ENCODE results near the gene RAB40B. TPM values are rescaled to one million over a fixed set of nuclear protein-coding genes. Genes with fewer than 3 reads are reported as not detected.

The RAB40B gene
- total and polyA plus RNA-seq, 2 of the 4 experiments (the other 2 are of a cell fraction), result 14.9 to 20.0 TPM

DNA sequence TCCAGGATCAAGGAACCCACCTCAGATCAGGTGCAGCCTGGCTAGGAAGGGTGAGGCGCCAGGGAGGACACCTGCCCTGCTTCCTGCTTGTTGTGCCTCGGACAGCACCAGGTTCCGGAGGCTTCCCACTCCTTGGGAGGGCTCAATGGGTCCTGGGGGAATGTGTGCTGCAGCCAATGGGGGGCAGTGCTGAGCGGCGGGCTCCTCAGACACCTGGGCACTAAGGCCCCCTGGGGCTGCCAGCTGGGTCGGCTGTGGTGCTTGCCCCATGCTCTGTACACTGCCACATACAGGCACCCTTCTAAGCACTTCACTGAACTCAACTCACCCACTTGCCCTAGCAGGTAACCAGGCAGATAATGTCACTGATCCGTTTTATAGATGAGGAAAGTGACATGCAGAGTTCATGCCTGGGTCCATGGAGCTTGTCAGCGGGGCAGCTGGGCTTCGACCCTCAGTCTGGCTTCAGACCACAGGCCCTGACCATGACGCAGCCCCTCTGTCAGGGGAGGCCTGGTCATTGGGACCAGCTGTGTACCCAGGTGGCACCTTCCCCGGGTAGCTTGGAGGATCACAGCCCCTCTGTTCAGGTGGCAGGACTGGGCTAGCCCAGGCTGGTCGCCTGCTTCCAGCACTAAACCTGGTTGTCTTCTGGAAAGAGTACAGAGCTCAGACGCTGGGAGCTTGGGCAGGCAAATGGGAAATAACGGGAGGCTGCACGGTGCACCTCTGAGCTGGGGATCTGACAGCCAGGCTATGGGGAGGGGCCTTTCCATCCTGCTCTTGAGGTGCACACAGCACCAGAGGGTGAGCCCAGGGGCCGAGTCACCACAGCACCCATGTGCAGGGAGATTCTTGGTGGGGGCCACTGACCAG is 45.1 kb upstream of the RAB40B start:
- Histone ChIP-seq H3K4me2 (ENCODE audit: low read depth, low read length) (no peak overlapping the region), H2AFZ (replicated peaks; ENCODE audit: low read length, poor library complexity) (no peak overlapping the region), H4K8ac (ENCODE audit: low read depth in 2 of 2, low read length in 2 of 2) (no peak overlapping the region), H3K4me3 (ENCODE audit: insufficient read depth, low read depth, low read length) (no peak overlapping the region), H3K23ac (ENCODE audit: low read depth, low read length) (no peak overlapping the region), H2BK20ac (ENCODE audit: low read depth, low read length) (no peak overlapping the region), H3K18ac (ENCODE audit: low read depth, low read length) (no peak overlapping the region), H3K4ac (ENCODE audit: low read depth, low read length) (no peak overlapping the region), H2BK15ac (ENCODE audit: low read depth, low read length) (no peak overlapping the region), H3K56ac (ENCODE audit: extremely low read depth, insufficient read depth, low read length) (no peak overlapping the region), H2BK5ac (ENCODE audit: low read depth, low read length, poor library complexity, severe bottlenecking) (no peak overlapping the region), H3K4me1 (ENCODE audit: control insufficient read depth, insufficient read depth, low read length) (no peaks in the 10 kb centered on the region), H4K5ac (ENCODE audit: low read depth, low read length) (no peak overlapping the region), H3K27me3 (ENCODE audit: control insufficient read depth, insufficient read depth, low read length) (no peaks in the 10 kb centered on the region), H3K79me1 (ENCODE audit: low read depth in 1 of 2, low read length in 2 of 2) (no peaks in the 10 kb centered on the region), H4K91ac (ENCODE audit: insufficient read depth, low read depth, low read length) (no peak overlapping the region), H2AK9ac (replicated peaks; ENCODE audit: low read depth, low read length, poor library complexity) (no peak overlapping the region), H3K9me1 (ENCODE audit: insufficient read depth, low read length) (no peaks in the 10 kb centered on the region), H3K27ac (ENCODE audit: insufficient read depth, low read length) (no peak overlapping the region), H3K14ac (replicated peaks; ENCODE audit: low read depth, low read length) (no peak overlapping the region), H2AK5ac (ENCODE audit: low read depth, low read length) (no peak overlapping the region), H3K36me3 (ENCODE audit: control insufficient read depth, insufficient read depth, low read length) (peaks cover 18% of the 10 kb centered on the region), H3K9me3 (ENCODE audit: control insufficient read depth, insufficient read depth, low read length) (peaks cover 13% of the 10 kb centered on the region), H2BK120ac (ENCODE audit: low read depth, low read length) (no peak overlapping the region), H3K9ac (ENCODE audit: low read depth, low read length) (no peak overlapping the region), H4K20me1 (ENCODE audit: insufficient read depth, low read length) (no peaks in the 10 kb centered on the region)
- 93% methylated on average over 6 of the region's 16 CpGs; no CpG with 5 or more reads in 1 of the 2 experiments for WGBS, 2 experiments (ENCODE audit: extremely low coverage in 2 of 2, insufficient read length in 1 of 2)
- no peak for TF ChIP-seq RFX5 (IDR thresholded peaks at IDR 0.05; ENCODE audit: low read depth, low read length)
- no peak for TF ChIP-seq BHLHE40 (IDR thresholded peaks at IDR 0.05; ENCODE audit: low read depth, low read length)
- TF ChIP-seq CHD1 (IDR thresholded peaks at IDR 0.05; ENCODE audit: low read depth, low read length), result no peak
- no peak for TF ChIP-seq RCOR1 (IDR thresholded peaks at IDR 0.05; ENCODE audit: insufficient replicate concordance, low read length)
- TF ChIP-seq POLR2A (IDR thresholded peaks at IDR 0.05; ENCODE audit: low read depth, low read length), result no peak; the same call in 1 of the 2 replicates
- TF ChIP-seq MAZ (IDR thresholded peaks at IDR 0.05; ENCODE audit: borderline replicate concordance, low read depth, low read length), result no peak
- no peak for TF ChIP-seq ELK1 (IDR thresholded peaks at IDR 0.05; ENCODE audit: borderline replicate concordance, low read depth, low read length)
- no peak for TF ChIP-seq FOS (IDR thresholded peaks at IDR 0.05; ENCODE audit: low read depth, low read length)
- no TSS peak for BruUV-seq (replicated peaks)
- in situ Hi-C loops (cut with MboI; ENCODE audit: low sequenced_read_pairs) (no loop called here), intact Hi-C loops (cut with micrococcal nuclease) (no loop called here), dilution Hi-C loops (cut with HindIII; ENCODE audit: low sequenced_read_pairs, unreplicated experiment) (no loop called here)
- ChIA-PET POLR2A (ENCODE audit: unreplicated experiment) (no interaction called here), CTCF (no interaction called here)
- DNase-seq, result no peak
- no peak for ATAC-seq (ENCODE audit: low read depth)
